KOPT-K1 (cell line): Measurements from ENCODE around the gene MESP2.

Experiments
- H3K27ac ChIP-seq: fragments of 200-600 bp; sonication (generic); 2 replicates; pipeline ENCODE4 v1.5.1; 2016; ENCODE audit warnings: antibody characterized with exemption, mild to moderate bottlenecking, low read depth, low read length; ENCODE audit not compliant: poor library complexity, severe bottlenecking
- H3K36me3 ChIP-seq: fragments of 200-600 bp; sonication (generic); 2 replicates; pipeline ENCODE4 v1.5.1; 2017; ENCODE audit warnings: antibody characterized with exemption, mild to moderate bottlenecking, low read length, moderate library complexity; ENCODE audit not compliant: insufficient read depth
- H3K9me3 ChIP-seq: fragments of 200-600 bp; sonication (generic); 2 replicates; pipeline ENCODE4 v1.5.1; 2017; ENCODE audit warnings: antibody characterized with exemption, low read length, mild to moderate bottlenecking; ENCODE audit not compliant: insufficient read depth, poor library complexity, severe bottlenecking

The MESP2 gene

GRCh38 chr15:89766357-89767311 is 9.5 kb upstream of the MESP2 start:
- no peaks in the 10 kb centered on the region for H3K9me3 ChIP-seq
- no peaks in the 10 kb centered on the region for H3K36me3 ChIP-seq
- no peak overlapping the region for H3K27ac ChIP-seq

DNA sequence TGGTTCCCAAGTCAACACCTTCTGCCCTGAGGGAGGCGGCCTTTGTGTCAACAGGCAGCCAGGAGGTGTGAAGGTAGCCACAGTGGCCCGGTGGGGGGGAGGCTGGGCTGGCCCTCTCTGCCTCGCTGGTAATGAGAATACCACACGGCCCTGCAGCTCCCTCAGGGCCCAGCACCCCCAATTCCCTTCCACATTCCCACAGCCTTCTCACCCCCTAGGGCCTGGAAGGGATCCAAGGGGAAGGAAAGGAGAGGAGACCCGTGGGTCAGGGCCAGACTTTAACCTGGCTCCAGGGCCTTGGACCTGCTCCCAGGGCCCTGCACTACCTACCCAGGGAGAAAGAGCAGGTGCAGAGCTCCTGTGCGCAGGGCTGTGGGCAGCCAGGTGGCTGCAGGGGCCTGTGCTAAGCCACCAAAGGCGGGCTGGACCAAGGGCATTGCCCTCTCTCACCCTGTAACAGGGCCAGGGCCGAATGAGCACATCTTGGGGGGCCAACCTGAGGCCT is 8.7 kb upstream of the MESP2 start:
- Histone ChIP-seq H3K36me3 (no peaks in the 10 kb centered on the region), H3K9me3 (no peaks in the 10 kb centered on the region), H3K27ac (no peak overlapping the region)

DNA sequence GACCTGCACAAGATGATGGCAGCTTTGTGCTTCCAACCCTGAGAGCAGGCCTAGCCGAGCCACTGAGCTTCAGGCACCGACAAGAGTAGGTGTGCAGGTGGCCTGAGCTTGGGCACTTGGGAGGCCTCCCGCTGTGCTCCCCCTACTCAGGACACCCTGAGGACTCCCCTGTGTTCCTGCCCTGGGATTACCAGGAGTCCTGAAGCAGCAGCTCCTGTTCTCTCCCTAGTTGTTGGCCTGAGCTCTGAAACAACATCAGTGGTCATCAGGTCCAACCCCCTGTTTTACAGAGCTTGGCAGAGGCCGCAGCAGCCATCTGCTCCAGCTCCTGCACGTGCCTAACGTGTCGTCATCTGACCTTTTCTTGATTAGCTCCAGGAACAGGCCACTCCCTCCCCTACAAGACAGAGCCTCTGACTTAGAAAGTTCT is 8.0 kb upstream of the MESP2 start:
- Histone ChIP-seq H3K36me3 (no peaks in the 10 kb centered on the region), H3K27ac (no peak overlapping the region), H3K9me3 (no peaks in the 10 kb centered on the region)

DNA sequence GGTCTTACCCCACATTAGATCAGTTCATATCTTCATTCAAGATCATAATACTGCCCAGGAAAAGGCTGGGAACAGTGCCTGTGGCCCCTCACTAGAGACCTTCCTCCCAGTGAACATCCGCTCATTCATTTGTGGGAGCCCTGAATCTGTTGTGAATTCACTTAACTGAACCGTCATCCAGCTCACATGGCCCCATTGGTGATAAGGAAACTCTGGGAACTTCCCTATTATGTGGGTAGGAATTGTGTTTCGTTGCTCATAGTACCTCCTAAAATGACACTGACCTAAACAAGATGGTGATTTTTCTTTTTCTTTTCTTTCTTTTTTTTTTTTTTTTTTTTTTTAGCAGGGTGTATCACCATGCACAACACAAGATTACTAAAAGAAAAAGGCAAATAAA is 6.8 kb upstream of the MESP2 start:
- Histone ChIP-seq H3K27ac (no peak overlapping the region), H3K9me3 (no peaks in the 10 kb centered on the region), H3K36me3 (no peaks in the 10 kb centered on the region)

GRCh38 chr15:89770041-89770440 is 6.1 kb upstream of the MESP2 start:
- Histone ChIP-seq H3K9me3 (no peaks in the 10 kb centered on the region), H3K27ac (no peak overlapping the region), H3K36me3 (no peaks in the 10 kb centered on the region)

DNA sequence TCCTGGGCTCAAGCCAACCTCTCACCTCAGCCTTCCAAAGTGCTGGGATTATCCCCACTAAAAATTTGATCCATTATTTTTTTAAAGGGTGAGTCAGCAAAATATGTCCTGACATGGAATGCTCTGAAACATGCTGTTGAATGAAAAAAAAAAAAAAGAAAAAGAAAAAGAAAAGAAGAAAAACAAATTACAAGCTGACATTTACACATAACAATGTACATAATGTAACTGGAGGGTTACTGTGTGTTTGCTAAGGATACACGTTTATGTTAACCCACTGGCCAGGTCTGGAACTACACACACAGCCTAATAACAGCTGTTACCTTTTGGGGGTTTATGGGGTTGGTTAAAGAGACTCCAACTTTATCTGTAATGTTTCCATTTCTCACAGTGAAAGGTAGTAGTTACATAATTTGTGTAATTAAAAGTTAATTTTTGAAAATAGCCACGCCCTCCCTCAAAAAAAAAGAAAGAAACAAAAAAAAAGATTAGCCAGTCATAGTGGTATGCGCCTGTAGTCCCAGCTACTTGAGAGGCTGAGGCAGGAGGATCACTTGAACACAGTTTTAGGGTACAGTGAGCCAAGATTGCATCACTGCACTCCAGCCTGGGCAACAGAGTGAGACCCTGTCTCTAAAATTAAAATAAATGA is 3.1 kb upstream of the MESP2 start:
- Histone ChIP-seq H3K9me3 (no peaks in the 10 kb centered on the region), H3K36me3 (no peaks in the 10 kb centered on the region), H3K27ac (no peak overlapping the region)

DNA sequence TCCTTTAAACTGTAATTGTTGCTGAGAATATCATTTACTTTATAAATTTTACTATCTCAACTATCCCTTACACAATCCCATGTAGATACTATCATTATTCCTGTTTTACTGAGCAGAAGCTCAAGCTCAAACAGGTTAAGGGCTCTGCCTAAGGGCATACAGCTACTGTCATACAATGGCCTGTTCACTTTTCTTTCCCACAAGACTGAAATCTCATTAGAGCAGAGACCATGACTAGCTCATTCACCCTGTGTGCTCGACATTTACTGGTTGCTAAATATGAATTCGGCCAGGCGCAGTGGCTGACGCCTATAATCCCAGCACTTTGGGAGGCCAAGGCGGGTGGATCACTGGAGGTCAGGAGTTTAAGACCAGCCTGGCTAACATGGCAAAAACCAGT is 1.6 kb upstream of the MESP2 start:
- no peak overlapping the region for H3K27ac ChIP-seq
- no peaks in the 10 kb centered on the region for H3K9me3 ChIP-seq
- H3K36me3 ChIP-seq: no peaks in the 10 kb centered on the region

- H3K27ac ChIP-seq: no peak overlapping the region
- H3K9me3 ChIP-seq: no peaks in the 10 kb centered on the region
Measured at GRCh38 chr15:89775815-89776214, 317 bp upstream of the MESP2 start.

DNA sequence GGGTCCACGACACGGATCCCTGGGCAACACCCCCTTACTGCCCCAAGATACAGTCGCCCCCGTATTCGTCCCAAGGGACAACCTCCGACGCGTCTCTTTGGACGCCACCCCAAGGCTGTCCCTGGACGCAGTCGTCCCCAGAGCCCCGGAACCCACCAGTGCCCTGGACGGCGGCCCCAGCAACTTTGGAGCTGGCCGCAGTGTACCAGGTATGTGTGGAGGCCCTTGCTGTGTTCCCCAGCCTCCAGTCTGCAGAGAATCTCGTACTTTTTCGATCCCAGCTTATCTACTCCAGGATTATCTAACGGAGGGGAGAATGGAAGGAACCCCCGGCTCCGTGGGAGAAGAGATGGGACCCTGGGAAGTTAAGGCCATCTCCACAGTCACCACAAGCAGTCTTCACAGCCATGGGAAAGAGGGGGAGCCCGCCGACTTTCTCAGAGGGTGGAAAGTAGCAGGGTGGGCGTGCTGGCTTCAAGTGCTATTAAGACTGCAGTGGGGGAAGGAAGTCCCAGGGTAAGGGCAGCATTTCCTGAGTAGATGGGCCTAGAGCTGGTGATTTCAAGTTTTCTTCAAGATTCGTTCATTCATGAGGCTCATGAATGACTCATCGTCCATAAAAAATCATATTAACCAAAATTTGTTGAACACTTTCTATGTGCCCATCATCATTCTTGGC is 1.1 kb downstream of the MESP2 start:
- Histone ChIP-seq H3K9me3 (no peaks in the 10 kb centered on the region), H3K27ac (no peak overlapping the region), H3K36me3 (no peaks in the 10 kb centered on the region)

More at GRCh38 chr15:89775815-89776214, 317 bp upstream of the MESP2 start:
- H3K36me3 ChIP-seq: no peaks in the 10 kb centered on the region

DNA sequence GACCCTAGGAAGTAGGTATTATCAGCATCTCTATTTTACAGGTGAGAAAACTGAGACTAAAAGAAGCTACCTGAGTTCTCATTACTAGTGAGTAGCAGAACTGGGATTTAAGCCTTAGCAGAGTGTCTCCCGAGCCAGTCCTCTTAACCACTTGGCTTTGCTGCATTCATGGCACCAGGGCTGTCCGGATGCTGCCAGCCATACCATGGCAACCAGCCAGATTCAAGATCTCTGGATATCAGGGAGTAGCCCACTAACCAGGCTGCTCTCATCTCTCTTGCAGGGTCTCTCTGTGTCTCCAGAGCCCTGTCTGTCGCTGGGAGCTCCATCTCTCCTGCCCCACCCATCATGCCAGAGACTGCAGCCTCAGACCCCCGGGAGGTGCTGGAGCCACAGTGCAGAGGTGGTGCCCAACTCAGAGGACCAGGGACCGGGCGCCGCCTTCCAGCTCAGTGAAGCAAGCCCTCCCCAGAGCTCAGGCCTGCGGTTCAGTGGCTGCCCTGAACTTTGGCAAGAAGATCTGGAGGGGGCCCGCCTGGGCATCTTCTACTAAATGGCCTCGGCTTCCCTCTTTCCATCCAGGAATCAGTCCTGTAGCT is 1.7 kb downstream of the MESP2 start:
- H3K9me3 ChIP-seq: no peaks in the 10 kb centered on the region
- no peak overlapping the region for H3K27ac ChIP-seq
- no peaks in the 10 kb centered on the region for H3K36me3 ChIP-seq

- H3K27ac ChIP-seq: no peak overlapping the region
- H3K36me3 ChIP-seq: no peaks in the 10 kb centered on the region
- H3K9me3 ChIP-seq: no peaks in the 10 kb centered on the region
Measured at GRCh38 chr15:89778861-89779260, 2.7 kb downstream of the MESP2 start.

GRCh38 chr15:89780601-89781000 is 4.5 kb downstream of the MESP2 start:
- Histone ChIP-seq H3K36me3 (no peaks in the 10 kb centered on the region), H3K27ac (no peak overlapping the region), H3K9me3 (no peaks in the 10 kb centered on the region)

GRCh38 chr15:89781055-89781454 is 4.9 kb downstream of the MESP2 start:
- Histone ChIP-seq H3K36me3 (no peaks in the 10 kb centered on the region), H3K27ac (no peak overlapping the region)

GRCh38 chr15:89781891-89782618 is 5.9 kb downstream of the MESP2 start:
- no peaks in the 10 kb centered on the region for H3K9me3 ChIP-seq
- no peaks in the 10 kb centered on the region for H3K36me3 ChIP-seq
- no peak overlapping the region for H3K27ac ChIP-seq

More at GRCh38 chr15:89781055-89781454, 4.9 kb downstream of the MESP2 start:
- H3K9me3 ChIP-seq: no peaks in the 10 kb centered on the region
